ENCODE measurements around the gene HSD17B1. TPM values are rescaled to one million over a fixed set of nuclear protein-coding genes. Genes with fewer than 3 reads are reported as not detected.

The HSD17B1 gene
- total RNA-seq, 1 donor from 2014 or later, result 1.2 TPM

DNA sequence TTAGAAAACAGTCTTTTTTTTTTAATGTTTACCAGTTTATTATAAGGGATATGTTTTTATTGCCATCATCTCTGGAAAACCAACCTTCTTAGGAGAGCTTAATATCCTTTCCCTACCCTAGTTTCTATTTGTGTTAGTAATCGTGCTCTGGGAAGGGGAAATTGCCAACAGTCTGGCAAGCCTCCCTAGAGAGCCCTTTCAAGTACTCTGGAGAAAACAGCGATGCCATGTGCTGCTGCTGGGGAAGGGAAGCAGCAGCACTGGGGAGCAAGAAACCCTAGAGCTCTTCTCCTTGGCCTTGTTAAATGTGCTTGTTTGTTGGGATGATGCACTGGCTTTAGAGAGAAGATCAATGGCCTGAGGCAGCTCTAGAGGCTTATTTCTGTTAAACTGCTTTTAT is 46.2 kb downstream of the HSD17B1 start:
- peaks cover 26% of the 10 kb centered on the region for H3K4me1 Mint-ChIP-seq
- H3K9me3 Mint-ChIP-seq, result no peaks in the 10 kb centered on the region
- TF ChIP-seq, protein P1, sequence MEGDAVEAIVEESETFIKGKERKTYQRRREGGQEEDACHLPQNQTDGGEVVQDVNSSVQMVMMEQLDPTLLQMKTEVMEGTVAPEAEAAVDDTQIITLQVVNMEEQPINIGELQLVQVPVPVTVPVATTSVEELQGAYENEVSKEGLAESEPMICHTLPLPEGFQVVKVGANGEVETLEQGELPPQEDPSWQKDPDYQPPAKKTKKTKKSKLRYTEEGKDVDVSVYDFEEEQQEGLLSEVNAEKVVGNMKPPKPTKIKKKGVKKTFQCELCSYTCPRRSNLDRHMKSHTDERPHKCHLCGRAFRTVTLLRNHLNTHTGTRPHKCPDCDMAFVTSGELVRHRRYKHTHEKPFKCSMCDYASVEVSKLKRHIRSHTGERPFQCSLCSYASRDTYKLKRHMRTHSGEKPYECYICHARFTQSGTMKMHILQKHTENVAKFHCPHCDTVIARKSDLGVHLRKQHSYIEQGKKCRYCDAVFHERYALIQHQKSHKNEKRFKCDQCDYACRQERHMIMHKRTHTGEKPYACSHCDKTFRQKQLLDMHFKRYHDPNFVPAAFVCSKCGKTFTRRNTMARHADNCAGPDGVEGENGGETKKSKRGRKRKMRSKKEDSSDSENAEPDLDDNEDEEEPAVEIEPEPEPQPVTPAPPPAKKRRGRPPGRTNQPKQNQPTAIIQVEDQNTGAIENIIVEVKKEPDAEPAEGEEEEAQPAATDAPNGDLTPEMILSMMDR (IDR thresholded peaks at IDR 0.05), result no peak
- intact Hi-C loops (cut with micrococcal nuclease), result no loop called here
- H3K27ac Mint-ChIP-seq, result no peak overlapping the region
- POLR2A ChIA-PET, result interaction anchor here (2.7 kb wide), 1 partner anchor 10 kb away, joined by 18 read pairs; the partner anchor contains the start of genes RETREG3 and TUBG1
- CTCF ChIA-PET, result interaction anchor here (0.6 to 2.0 kb wide), 2 partner anchors 20 to 81 kb away, joined by 3 to 5 read pairs; no protein-coding TSS in a partner anchor
- ATAC-seq (ENCODE audit: low read depth) (no peak), DNase-seq (no peak)
- H3K27me3 Mint-ChIP-seq, result no peaks in the 10 kb centered on the region
- no peak overlapping the region for H3K4me3 Mint-ChIP-seq
- H3K36me3 Mint-ChIP-seq (ENCODE audit: low read depth), result peaks cover 32% of the 10 kb centered on the region

DNA sequence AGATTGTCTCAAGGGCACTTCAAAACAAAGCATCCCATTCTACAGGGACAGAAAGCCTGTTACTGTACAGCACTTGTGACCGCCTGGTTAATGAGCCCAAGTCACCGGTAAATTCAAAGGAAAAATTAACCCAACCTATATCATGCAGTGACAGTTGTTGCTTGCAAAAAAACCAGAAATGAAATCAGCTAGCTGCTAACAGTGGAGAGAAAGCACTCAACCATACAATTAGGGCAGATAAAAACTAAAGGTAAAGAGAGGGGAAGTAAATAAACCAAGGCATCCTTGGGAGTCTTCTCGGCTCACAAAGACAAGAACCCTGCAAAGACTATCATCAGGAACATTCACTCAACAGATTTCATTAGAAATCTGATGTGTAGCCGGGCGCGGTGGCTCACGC is 50.6 kb downstream of the HSD17B1 start:
- Mint-ChIP-seq H3K9me3 (no peaks in the 10 kb centered on the region), H3K27ac (peak overlapping the region; percentile 54), H3K4me1 (peaks cover 66% of the 10 kb centered on the region), H3K4me3 (no peak overlapping the region), H3K36me3 (ENCODE audit: low read depth) (peaks cover 30% of the 10 kb centered on the region), H3K27me3 (no peaks in the 10 kb centered on the region)
- DNase-seq (no peak), ATAC-seq (ENCODE audit: low read depth) (peak; percentile 75)
- intact Hi-C loops (cut with micrococcal nuclease), result no loop called here
- ChIA-PET POLR2A (interaction anchor here (1.9 kb wide), 1 partner anchor 25 kb away, joined by 5 read pairs; no protein-coding TSS in a partner anchor), CTCF (no interaction called here)
- TF ChIP-seq, protein P1 (IDR thresholded peaks at IDR 0.05), result no peak

Other genes with a start within 250 kb of the HSD17B1 start
- 211 and 233 TPM in 2 replicates for gene STAT3, start 164.5 kb upstream of the HSD17B1 start, total RNA-seq
- 0.10 and 0.20 TPM in 2 replicates for gene CAVIN1, start 129.7 kb upstream of the HSD17B1 start, total RNA-seq
- 71.5 and 75.6 TPM in 2 replicates for gene ATP6V0A1, start 94.0 kb upstream of the HSD17B1 start, total RNA-seq
- 27.8 and 33.9 TPM in 2 replicates for gene NAGLU, start 16.7 kb upstream of the HSD17B1 start, total RNA-seq
- 82.4 and 94.9 TPM in 2 replicates for gene COASY, start 9.2 kb downstream of the HSD17B1 start, total RNA-seq
- gene MLX, start 14.2 kb downstream of the HSD17B1 start, total RNA-seq, result 53.4 and 59.7 TPM in 2 replicates
- 9.0 and 10.8 TPM in 2 replicates for gene PSMC3IP, start 24.8 kb downstream of the HSD17B1 start, total RNA-seq
- gene RETREG3, start 56.5 kb downstream of the HSD17B1 start, total RNA-seq, result 60.0 and 63.5 TPM in 2 replicates
- 25.0 and 26.8 TPM in 2 replicates for gene TUBG1, start 56.8 kb downstream of the HSD17B1 start, total RNA-seq
- 8.6 and 9.4 TPM in 2 replicates for gene TUBG2, start 106.4 kb downstream of the HSD17B1 start, total RNA-seq
- 0.80 and 1.4 TPM in 2 replicates for gene PLEKHH3, start 124.1 kb downstream of the HSD17B1 start, total RNA-seq
- gene CCR10, start 128.9 kb downstream of the HSD17B1 start, total RNA-seq, result 1.2 and 1.4 TPM in 2 replicates
- gene CNTNAP1, start 129.6 kb downstream of the HSD17B1 start, total RNA-seq, result 16.4 and 21.3 TPM in 2 replicates
- 74.7 and 81.6 TPM in 2 replicates for gene EZH1, start 192.1 kb downstream of the HSD17B1 start, total RNA-seq
- gene RAMP2, start 208.3 kb downstream of the HSD17B1 start, total RNA-seq, result not detected in 2 replicates
- 49.7 and 49.8 TPM in 2 replicates for gene VPS25, start 220.5 kb downstream of the HSD17B1 start, total RNA-seq
- gene WNK4, start 227.7 kb downstream of the HSD17B1 start, total RNA-seq, result 0.10 and 0.29 TPM in 2 replicates
- 41.4 and 48.0 TPM in 2 replicates for gene COA3, start 245.8 kb downstream of the HSD17B1 start, total RNA-seq
- not detected in 2 replicates for gene CNTD1, start 245.9 kb downstream of the HSD17B1 start, total RNA-seq